ENCODE measurements around the gene PTRH1.

PTRH1 gene

DNA sequence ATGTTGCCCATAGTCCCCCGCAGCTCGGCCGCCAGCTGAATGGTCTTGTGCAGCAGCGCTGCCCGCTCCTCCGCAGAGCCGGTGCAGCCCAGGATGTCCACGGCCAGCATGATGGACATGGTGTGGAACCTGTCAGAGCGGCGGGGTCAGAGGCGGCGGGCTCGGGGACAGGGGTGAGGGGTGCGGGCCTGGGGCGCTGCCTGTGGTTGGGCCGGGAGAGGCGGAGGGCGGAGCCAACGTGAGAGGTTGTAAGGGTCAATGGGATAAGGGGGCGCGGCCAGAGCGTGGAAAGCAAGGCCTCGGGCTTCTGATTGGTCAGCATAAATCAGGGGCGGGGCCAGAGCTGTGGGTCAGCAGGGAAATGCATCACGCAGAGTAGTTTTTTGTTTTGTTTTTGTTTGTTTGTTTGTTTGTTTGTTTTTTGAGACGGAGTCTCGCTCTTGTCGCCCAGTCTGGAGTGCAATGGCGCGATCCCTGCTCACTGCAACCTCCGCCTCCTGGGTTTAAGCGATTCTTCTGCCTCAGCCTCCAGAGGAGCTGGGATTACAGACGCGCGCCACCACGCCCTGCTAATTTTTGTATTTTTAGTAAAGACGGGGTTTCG lies 26.5 kb upstream of the PTRH1 start:
- DNase-seq = no peak

DNA sequence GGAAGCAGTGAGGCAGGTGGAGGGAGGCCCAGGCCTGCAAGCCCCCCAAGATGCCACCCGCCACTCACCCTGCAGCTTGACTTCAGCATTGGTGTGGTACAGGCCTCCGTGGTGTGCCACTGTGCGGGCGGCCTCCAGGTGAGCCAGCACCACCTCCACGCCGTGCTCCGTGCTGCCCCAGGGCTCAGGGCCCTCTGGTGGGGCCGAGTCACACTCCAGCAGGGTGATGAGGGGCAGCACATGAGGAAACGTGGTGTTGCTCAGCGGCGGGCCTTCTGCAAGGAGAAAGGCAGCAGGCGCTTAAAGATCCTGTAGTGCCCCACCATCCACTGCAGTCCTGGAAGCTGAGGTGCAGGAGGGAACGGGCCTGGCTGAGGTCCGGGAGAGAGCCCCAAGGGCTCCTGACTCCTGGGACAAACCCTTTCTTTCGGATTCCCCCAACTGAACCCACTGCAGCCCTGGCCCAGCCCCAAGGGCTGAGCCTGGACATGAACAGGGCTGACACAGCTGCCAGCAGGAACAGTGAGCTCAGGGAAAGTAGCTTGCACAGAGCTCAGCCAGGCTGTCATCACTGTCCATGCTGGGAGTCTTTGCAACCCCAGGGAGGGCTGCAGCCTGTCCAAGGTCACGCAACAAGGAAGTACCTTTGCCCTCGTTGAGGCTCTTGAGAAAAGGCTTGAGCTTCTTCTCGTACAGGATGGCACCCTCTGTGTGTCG lies 24.3 kb upstream of the PTRH1 start:
- no peak for DNase-seq

- DNase-seq = no peak
Measured at GRCh38 chr9:127738666-127739065, 23.2 kb upstream of the PTRH1 start.

- DNase-seq = no peak
Measured at GRCh38 chr9:127735530-127736185, 20.2 kb upstream of the PTRH1 start.

DNA sequence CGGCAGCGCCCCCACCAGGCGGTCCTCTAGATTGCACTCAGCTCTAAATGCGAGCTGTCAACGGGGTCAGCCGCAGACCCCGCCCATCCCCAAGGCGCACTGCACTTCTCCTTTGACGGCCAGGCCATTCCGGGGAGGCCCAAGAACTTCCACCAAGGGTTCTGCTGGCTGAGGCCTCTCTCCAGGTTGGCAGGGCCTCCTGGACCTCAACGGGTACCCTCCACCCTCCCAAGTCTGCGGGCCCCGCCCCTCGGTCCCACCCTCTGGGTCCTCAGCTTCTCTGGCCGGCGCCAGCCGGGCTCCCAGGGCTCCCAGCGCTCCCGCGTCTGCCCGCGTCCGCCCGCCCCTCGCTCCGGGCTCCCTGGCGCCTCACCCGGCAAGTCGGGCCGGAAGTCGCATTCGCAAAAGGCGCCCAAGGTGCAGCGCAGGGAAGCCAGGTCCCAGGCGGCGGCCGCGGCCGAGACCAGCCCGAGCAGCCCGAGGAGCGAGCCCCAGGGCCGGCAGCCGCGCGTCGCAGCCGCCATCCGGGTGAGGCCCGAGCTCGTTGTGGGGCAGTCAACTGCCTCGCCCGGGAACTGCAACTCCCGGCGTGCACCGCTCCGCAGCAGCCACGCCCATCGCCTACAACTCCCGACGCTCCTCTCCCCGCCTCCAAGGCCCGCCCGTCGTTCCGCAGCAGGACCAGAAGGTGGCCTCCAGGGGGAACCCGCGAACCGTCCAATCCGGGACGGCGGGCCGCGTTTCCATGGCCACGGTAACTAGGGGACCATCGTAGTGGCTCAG lies 19.5 kb upstream of the PTRH1 start, which contains the start of gene TOR2A:
Gene TOR2A (minus strand): TSS at position 548 of the 783 bp plus-strand sequence. CDS start 24 bp downstream, at position 524.
- DNase-seq = peak; percentile 99

DNA sequence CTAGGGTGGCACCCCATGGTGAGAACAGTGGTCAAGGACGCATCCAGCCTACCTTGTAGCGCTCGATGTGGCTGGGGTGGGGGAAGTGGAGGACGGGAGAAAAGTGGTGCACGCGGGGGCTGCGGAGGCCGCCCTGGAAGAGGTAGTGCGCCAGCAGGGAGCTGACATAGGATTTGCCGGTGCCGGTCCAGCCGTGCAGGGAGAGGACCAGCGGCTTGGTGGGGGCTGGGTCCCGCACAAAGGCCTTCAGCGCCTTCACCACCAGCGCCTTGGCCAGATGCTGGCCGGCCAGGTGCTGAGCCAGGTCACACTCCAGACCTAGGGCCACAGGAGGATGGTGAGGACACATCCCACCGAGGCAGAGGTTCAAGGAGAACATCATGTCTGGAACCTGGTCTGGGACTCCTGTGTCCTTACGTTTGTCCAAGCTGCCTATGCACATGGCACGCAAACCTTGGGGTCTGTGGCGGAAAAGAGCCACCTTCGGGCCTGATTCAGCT lies 18.8 kb upstream of the PTRH1 start:
- no peak for DNase-seq

DNA sequence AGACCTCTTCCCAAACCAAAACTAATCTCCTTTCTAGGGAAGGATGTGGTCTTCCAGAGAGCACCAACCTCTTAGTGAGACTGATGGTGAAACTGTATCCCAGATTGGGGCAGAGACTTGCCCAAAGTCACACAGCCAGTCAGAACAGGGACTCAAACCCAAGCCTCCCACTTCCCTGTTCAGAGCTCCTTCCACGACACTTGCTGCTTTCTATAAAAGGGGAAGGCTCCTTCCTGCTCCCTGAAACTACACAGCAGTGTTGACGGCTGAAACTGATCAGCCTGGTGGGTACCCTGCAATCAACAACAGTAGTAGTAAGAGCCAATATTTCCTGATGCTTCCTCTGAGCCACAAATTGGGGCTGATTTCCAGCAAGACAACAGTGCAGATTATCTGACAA lies 18.2 kb upstream of the PTRH1 start:
- no peak for DNase-seq

DNA sequence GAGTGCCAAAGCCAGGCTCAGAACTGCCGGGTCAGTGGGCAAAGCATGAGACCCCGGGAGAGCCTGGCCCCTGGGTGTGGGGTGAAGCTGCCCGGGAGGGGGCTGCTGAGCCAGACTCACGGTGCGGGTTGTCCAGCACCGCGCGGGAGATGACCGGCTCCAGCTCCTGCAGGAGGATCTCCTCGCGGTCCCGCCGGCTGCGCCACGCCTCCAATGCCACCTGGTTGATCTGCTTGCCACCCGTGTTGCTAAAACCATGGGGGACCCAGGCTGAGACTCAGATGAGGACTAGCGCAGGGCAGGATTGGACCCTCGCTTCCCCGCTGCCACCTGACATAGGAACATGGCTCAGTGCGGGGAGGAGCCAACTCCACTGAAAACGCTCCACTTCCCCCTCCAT lies 17.0 kb upstream of the PTRH1 start:
- no peak for DNase-seq

GRCh38 chr9:127731938-127732337 lies 16.5 kb upstream of the PTRH1 start:
- no peak for DNase-seq

- DNase-seq = no peak
Measured at GRCh38 chr9:127730799-127731410, 15.4 kb upstream of the PTRH1 start.

DNA sequence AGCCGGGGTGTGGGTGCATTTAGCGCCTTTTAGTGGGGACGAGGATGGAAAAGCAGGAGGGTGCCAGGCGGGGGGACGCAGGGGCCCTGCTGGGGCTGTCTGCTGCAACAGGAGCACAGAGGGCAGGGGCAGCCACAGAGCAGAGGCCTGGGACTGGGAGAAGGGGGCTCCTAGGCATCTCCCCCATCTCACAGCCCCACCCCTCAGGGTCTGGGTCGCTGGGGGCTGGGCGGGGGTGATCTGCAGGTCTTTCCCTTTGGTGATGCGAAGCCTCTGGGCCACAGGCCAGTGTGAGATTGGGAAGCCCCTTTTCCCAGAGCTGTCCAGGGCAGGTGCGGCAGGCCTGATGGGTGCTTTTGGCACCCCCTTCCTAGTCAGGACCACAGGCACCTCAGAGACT lies 14.8 kb upstream of the PTRH1 start:
- DNase-seq = no peak

GRCh38 chr9:127729522-127730256 lies 14.2 kb upstream of the PTRH1 start:
- no peak for DNase-seq

- DNase-seq = no peak
Measured at GRCh38 chr9:127728808-127729207, 13.3 kb upstream of the PTRH1 start.

DNA sequence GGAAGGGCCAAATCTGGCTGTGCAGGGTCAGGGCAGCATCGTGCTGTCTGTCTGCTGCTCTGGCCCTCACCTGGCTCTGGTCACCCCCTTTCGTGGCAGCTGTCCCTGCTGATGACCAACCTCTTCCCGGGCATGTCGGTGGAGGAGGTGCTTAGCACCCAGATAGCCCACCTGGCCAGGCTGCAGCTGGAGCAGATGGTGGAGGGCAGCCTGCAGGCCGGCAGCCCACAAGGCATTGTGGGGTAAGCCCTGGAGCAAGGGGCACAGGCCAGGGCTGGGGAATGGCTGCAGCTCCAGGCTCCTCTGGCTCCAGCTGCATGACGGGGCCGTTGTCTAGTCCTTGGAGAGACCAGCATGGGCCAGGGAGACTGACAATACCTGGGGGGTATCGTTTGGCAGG lies 11.4 kb upstream of the PTRH1 start:
- no peak for DNase-seq

DNA sequence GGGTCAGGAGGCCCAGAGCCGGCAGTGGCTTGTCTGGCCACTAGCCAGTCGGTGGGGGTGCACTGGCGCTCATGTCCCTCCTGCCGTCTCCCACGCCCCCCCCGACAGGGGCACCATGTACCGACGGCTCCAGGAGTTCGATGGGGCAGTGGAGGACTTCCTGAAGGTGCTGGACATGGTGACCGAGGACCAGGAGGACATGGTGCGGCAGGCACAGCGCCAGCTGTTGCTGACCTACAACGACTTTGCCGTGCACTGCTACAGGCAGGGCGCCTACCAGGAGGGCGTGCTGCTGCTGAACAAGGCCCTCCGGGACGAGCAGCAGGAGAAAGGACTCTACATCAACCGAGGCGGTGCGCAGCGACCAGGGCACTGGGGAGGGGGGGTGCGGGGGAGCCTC lies 8.5 kb upstream of the PTRH1 start:
- no peak for DNase-seq

DNA sequence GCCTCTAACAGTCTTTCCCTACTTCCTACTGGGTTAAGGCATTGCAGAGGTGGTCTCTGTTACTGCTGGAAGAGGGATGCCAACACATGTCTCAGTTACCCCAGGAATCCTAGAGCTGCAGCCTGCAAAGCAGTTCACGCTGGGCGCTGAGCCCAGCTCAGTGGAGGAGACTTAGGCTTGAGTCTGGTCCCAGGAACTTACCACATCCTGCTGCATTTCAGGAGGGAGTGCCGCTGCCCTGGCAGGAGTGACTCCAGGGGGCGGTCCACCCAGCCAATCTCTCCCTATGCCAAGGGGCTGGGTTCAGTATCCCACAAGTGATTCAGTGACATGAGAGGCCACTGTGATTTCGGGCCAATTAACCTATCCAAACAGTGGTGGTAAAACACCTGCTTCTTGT lies 8.0 kb upstream of the PTRH1 start:
- DNase-seq = no peak

DNA sequence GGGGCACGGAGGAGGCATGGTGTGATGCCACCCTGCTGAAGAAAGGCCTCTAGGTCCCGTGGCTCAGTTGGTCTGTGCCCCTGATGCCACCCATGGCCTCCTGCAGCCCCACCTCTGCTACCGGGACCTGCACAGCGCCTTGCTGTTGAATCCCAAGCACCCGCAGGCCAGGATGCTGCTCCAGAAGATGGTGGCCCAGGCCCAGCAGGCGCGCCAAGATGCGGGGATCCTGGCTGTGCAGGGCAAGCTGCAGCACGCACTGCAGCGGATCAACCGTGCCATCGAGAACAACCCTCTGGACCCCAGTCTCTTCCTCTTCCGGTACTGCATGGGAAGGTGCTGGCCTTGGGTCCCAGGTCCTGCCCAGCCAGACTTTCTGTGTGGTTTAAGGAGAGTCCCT lies 7.5 kb upstream of the PTRH1 start:
- no peak for DNase-seq

- no peak for DNase-seq
Measured at GRCh38 chr9:127722055-127722745, 6.7 kb upstream of the PTRH1 start.

DNA sequence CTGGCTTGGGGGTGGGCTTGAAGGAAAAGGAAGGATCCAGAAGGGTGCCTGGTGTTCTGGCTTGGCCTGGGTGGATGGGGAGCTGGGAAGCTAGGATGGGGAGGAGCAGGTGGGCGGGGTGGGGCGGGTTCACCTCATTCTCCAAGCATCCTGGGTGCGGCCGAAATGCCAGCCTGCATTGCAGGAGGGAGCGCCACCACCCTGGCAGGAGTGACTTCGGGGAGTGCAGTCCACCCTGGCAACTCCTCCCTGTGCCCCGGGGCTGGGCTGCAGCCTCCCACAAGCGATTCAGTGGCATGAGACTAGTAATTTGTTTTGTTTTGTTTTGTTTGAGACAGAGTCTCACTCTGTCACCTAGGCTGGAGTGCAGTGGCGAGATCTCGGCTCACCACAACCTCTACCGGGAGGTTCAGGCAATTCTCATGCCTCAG lies 5.9 kb upstream of the PTRH1 start:
- no peak for DNase-seq

- DNase-seq = no peak
Measured at GRCh38 chr9:127720865-127721227, 5.4 kb upstream of the PTRH1 start.

All from CD4-positive, alpha-beta T cell treated with Interleukin-6 for 4 hours (primary cell).